Measurements from ENCODE around the gene LRMDA. TPM values are rescaled to one million over a fixed set of nuclear protein-coding genes. Genes with fewer than 3 reads are reported as not detected.

LRMDA gene
- total and polyA plus RNA-seq, 3 experiments from 2014 or later = not detected

GRCh38 chr10:75410132-75411005, 21.1 kb upstream of the LRMDA start:
- Mint-ChIP-seq H3K9me3 (peaks cover 0 to 5% (median 2%) of the 10 kb centered on the region in 5 donors), H3K27me3 (peaks cover 48 to 70% of the 10 kb centered on the region in 2 donors), H3K4me1 (peaks cover 19 to 30% (median 21%) of the 10 kb centered on the region in 3 donors), H3K36me3 (peaks cover 0 to 5% (median 3%) of the 10 kb centered on the region in 3 donors), H3K27ac (peak overlapping the region in 1 of 8 donors; percentile 46), H3K4me3 (peak overlapping the region; percentile 49 to 83 (median 75))
- POLR2A ChIA-PET = no interaction called here
- CTCF ChIA-PET = no interaction called here
- Histone ChIP-seq H3K27ac (ENCODE audit: low read depth, low read length) (no peak overlapping the region), H3K36me3 (ENCODE audit: insufficient read depth, low read length) (no peaks in the 10 kb centered on the region), H3K9me3 (ENCODE audit: low read length) (no peaks in the 10 kb centered on the region), H3K4me1 (ENCODE audit: insufficient read depth, low read length) (peaks cover 5% of the 10 kb centered on the region), H3K4me3 (ENCODE audit: low read length) (no peak overlapping the region), H3K27me3 (ENCODE audit: insufficient read depth, low read length, poor library complexity, severe bottlenecking) (peaks cover 27% of the 10 kb centered on the region)
- no peak for DNase-seq

- Histone ChIP-seq H3K4me1 (ENCODE audit: insufficient read depth, low read length) (no peaks in the 10 kb centered on the region), H3K9me3 (ENCODE audit: low read length) (no peaks in the 10 kb centered on the region), H3K27me3 (ENCODE audit: insufficient read depth, low read length, poor library complexity, severe bottlenecking) (peaks cover 9% of the 10 kb centered on the region), H3K4me3 (ENCODE audit: low read length) (no peak overlapping the region), H3K36me3 (ENCODE audit: insufficient read depth, low read length) (no peaks in the 10 kb centered on the region), H3K27ac (ENCODE audit: low read depth, low read length) (no peak overlapping the region)
- peaks cover 0 to 3% (median 2%) of the 10 kb centered on the region in 5 donors for H3K9me3 Mint-ChIP-seq
- no peak overlapping the region for H3K4me3 Mint-ChIP-seq
- peaks cover 28 to 67% of the 10 kb centered on the region in 2 donors for H3K27me3 Mint-ChIP-seq
- POLR2A ChIA-PET = no interaction called here
- peaks cover 6 to 7% (median 7%) of the 10 kb centered on the region in 3 donors for H3K4me1 Mint-ChIP-seq
- no peak overlapping the region for H3K27ac Mint-ChIP-seq
- CTCF ChIA-PET = interaction anchor here (1.2 kb wide), 1 partner anchor 9 kb away, joined by 5 read pairs; no protein-coding TSS in a partner anchor
- no peak for DNase-seq
- peaks cover 0 to 5% (median 3%) of the 10 kb centered on the region in 3 donors for H3K36me3 Mint-ChIP-seq
These were observed 16.9 kb upstream of the LRMDA start for GRCh38 chr10:75414527-75414926.

GRCh38 chr10:75417522-75417927, 13.9 kb upstream of the LRMDA start:
- Histone ChIP-seq H3K4me1 (ENCODE audit: insufficient read depth, low read length) (no peaks in the 10 kb centered on the region), H3K9me3 (ENCODE audit: low read length) (no peaks in the 10 kb centered on the region), H3K4me3 (ENCODE audit: low read length) (no peak overlapping the region), H3K27me3 (ENCODE audit: insufficient read depth, low read length, poor library complexity, severe bottlenecking) (no peaks in the 10 kb centered on the region), H3K27ac (ENCODE audit: low read depth, low read length) (no peak overlapping the region), H3K36me3 (ENCODE audit: insufficient read depth, low read length) (no peaks in the 10 kb centered on the region)
- DNase-seq = no peak
- Mint-ChIP-seq H3K4me1 (no peaks in the 10 kb centered on the region), H3K4me3 (no peak overlapping the region), H3K27ac (no peak overlapping the region), H3K9me3 (peaks cover 0 to 3% (median 0%) of the 10 kb centered on the region in 5 donors), H3K36me3 (no peaks in the 10 kb centered on the region), H3K27me3 (peaks cover 17 to 50% of the 10 kb centered on the region in 2 donors)
- ChIA-PET POLR2A (no interaction called here), CTCF (no interaction called here)

DNA sequence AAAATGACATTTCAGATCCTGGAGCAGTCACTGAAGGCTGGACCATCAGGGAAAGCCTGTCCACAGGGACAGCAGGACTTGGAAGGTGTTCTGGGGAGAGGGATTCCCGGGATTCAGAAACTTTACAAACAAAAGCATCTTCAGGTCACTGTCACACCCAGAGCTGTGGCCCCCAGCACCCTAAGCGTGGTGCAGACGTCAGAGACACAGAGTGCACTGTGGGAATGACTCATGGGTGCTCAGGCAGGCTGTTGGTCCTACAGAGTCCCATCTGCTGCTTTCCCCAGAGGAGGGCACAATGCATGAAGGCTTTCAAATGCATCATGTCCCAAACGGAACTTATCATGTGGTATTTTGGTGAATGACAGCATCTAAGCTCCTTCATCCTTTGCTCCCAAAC, 13.1 kb upstream of the LRMDA start:
- POLR2A ChIA-PET = no interaction called here

GRCh38 chr10:75418712-75419111, 12.7 kb upstream of the LRMDA start:
- Histone ChIP-seq H3K27ac (ENCODE audit: low read depth, low read length) (no peak overlapping the region), H3K9me3 (ENCODE audit: low read length) (no peaks in the 10 kb centered on the region), H3K4me1 (ENCODE audit: insufficient read depth, low read length) (no peaks in the 10 kb centered on the region), H3K4me3 (ENCODE audit: low read length) (no peak overlapping the region), H3K36me3 (ENCODE audit: insufficient read depth, low read length) (no peaks in the 10 kb centered on the region), H3K27me3 (ENCODE audit: insufficient read depth, low read length, poor library complexity, severe bottlenecking) (no peaks in the 10 kb centered on the region)
- Mint-ChIP-seq H3K27ac (no peak overlapping the region), H3K4me1 (no peaks in the 10 kb centered on the region), H3K27me3 (peaks cover 15 to 42% of the 10 kb centered on the region in 2 donors), H3K36me3 (no peaks in the 10 kb centered on the region), H3K4me3 (no peak overlapping the region), H3K9me3 (peaks cover 0 to 3% (median 0%) of the 10 kb centered on the region in 5 donors)
- no peak for DNase-seq
- POLR2A ChIA-PET = no interaction called here
- CTCF ChIA-PET = no interaction called here

More for the DNA sequence above, 13.1 kb upstream of the LRMDA start:
- Mint-ChIP-seq H3K27ac (no peak overlapping the region), H3K9me3 (peaks cover 0 to 3% (median 0%) of the 10 kb centered on the region in 5 donors), H3K36me3 (no peaks in the 10 kb centered on the region), H3K4me3 (no peak overlapping the region), H3K4me1 (no peaks in the 10 kb centered on the region), H3K27me3 (peaks cover 16 to 46% of the 10 kb centered on the region in 2 donors)
- CTCF ChIA-PET = no interaction called here
- no peak for DNase-seq
- H3K27ac ChIP-seq (ENCODE audit: low read depth, low read length) = no peak overlapping the region
- no peaks in the 10 kb centered on the region for H3K36me3 ChIP-seq (ENCODE audit: insufficient read depth, low read length)
- no peaks in the 10 kb centered on the region for H3K9me3 ChIP-seq (ENCODE audit: low read length)
- no peaks in the 10 kb centered on the region for H3K4me1 ChIP-seq (ENCODE audit: insufficient read depth, low read length)
- no peaks in the 10 kb centered on the region for H3K27me3 ChIP-seq (ENCODE audit: insufficient read depth, low read length, poor library complexity, severe bottlenecking)
- H3K4me3 ChIP-seq (ENCODE audit: low read length) = no peak overlapping the region

DNA sequence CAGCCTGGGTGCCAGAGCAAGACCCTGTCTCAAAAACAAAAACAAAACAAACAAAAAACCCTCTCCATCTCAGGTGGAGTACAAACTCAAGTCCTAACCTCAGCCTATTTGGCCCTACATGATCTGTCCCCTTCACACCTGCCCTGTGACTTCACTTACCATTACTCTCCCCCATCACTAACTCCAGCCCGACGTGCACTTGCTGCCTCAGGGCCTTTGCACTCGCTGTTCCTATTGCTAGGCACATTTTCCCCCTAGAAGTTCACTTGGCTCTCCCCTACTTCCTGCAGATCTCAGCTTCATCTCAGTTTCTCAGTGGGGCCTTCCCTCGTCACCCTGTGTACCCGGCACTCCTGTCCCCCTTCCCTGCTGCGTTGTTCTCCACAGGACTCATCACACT, 8.5 kb upstream of the LRMDA start:
- peaks cover 0 to 3% (median 0%) of the 10 kb centered on the region in 5 donors for H3K9me3 Mint-ChIP-seq
- no peaks in the 10 kb centered on the region for H3K36me3 ChIP-seq (ENCODE audit: insufficient read depth, low read length)
- H3K27me3 ChIP-seq (ENCODE audit: insufficient read depth, low read length, poor library complexity, severe bottlenecking) = no peaks in the 10 kb centered on the region
- H3K27ac Mint-ChIP-seq = peak overlapping the region in 1 of 8 donors; percentile 84
- no peaks in the 10 kb centered on the region for H3K9me3 ChIP-seq (ENCODE audit: low read length)
- no peaks in the 10 kb centered on the region for H3K4me1 Mint-ChIP-seq
- H3K27ac ChIP-seq (ENCODE audit: low read depth, low read length) = no peak overlapping the region
- POLR2A ChIA-PET = no interaction called here
- no peaks in the 10 kb centered on the region for H3K4me1 ChIP-seq (ENCODE audit: insufficient read depth, low read length)
- H3K27me3 Mint-ChIP-seq = peaks cover 7 to 25% of the 10 kb centered on the region in 2 donors
- no peaks in the 10 kb centered on the region for H3K36me3 Mint-ChIP-seq
- no peak for DNase-seq
- CTCF ChIA-PET = interaction anchor here (1.7 kb wide), 1 partner anchor 9 kb away, joined by 5 read pairs; no protein-coding TSS in a partner anchor
- H3K4me3 Mint-ChIP-seq = no peak overlapping the region
- H3K4me3 ChIP-seq (ENCODE audit: low read length) = no peak overlapping the region

GRCh38 chr10:75424571-75424970, 6.9 kb upstream of the LRMDA start:
- Mint-ChIP-seq H3K36me3 (no peaks in the 10 kb centered on the region), H3K4me1 (no peaks in the 10 kb centered on the region), H3K27me3 (peaks cover 12 to 24% of the 10 kb centered on the region in 2 donors), H3K4me3 (no peak overlapping the region), H3K27ac (no peak overlapping the region), H3K9me3 (peaks cover 0 to 3% (median 0%) of the 10 kb centered on the region in 5 donors)
- ChIA-PET CTCF (interaction anchor here (1.0 to 1.7 kb wide), 2 partner anchors 8 to 11 kb away, joined by 4 to 5 read pairs; no protein-coding TSS in a partner anchor), POLR2A (no interaction called here)
- no peak for DNase-seq
- Histone ChIP-seq H3K4me3 (ENCODE audit: low read length) (no peak overlapping the region), H3K4me1 (ENCODE audit: insufficient read depth, low read length) (no peaks in the 10 kb centered on the region), H3K36me3 (ENCODE audit: insufficient read depth, low read length) (no peaks in the 10 kb centered on the region), H3K27ac (ENCODE audit: low read depth, low read length) (no peak overlapping the region), H3K27me3 (ENCODE audit: insufficient read depth, low read length, poor library complexity, severe bottlenecking) (no peaks in the 10 kb centered on the region), H3K9me3 (ENCODE audit: low read length) (no peaks in the 10 kb centered on the region)

- H3K36me3 ChIP-seq (ENCODE audit: insufficient read depth, low read length) = no peaks in the 10 kb centered on the region
- H3K9me3 ChIP-seq (ENCODE audit: low read length) = no peaks in the 10 kb centered on the region
- H3K27me3 Mint-ChIP-seq = peaks cover 17 to 29% of the 10 kb centered on the region in 2 donors
- H3K27ac Mint-ChIP-seq = no peak overlapping the region
- H3K27ac ChIP-seq (ENCODE audit: low read depth, low read length) = no peak overlapping the region
- peaks cover 0 to 3% (median 0%) of the 10 kb centered on the region in 5 donors for H3K9me3 Mint-ChIP-seq
- H3K4me1 Mint-ChIP-seq = peaks cover 0 to 1% (median 0%) of the 10 kb centered on the region in 3 donors
- DNase-seq = no peak
- H3K27me3 ChIP-seq (ENCODE audit: insufficient read depth, low read length, poor library complexity, severe bottlenecking) = no peaks in the 10 kb centered on the region
- no peaks in the 10 kb centered on the region for H3K36me3 Mint-ChIP-seq
- H3K4me1 ChIP-seq (ENCODE audit: insufficient read depth, low read length) = no peaks in the 10 kb centered on the region
- CTCF ChIA-PET = no interaction called here
- POLR2A ChIA-PET = no interaction called here
- no peak overlapping the region for H3K4me3 Mint-ChIP-seq
- no peak overlapping the region for H3K4me3 ChIP-seq (ENCODE audit: low read length)
These were observed 5.9 kb upstream of the LRMDA start for GRCh38 chr10:75425291-75426079.

Data from CD8-positive, alpha-beta memory T cell (primary cell).